22Rv1 (cell line): Measurements from ENCODE around the gene B4GALNT2.
A peak's percentile ranks its signal among the peaks of the same experiment; 100 is the strongest.
"Not testable (repeated sequence)": the region's sequence is repeated elsewhere in the genome, so short reads cannot be mapped to it uniquely, and the experiment has no call there.

Source experiments
- H3K27ac ChIP-seq: fragments of 450-650 bp; 2 replicates; pipeline ENCODE4 v1.5.1; 2017
- CTCF ChIP-seq: fragments of 450-650 bp; IDR thresholded peaks from 2 replicates; pipeline ENCODE4 v1.5.1; 2017; ENCODE audit warnings: mild to moderate bottlenecking
- ZFX ChIP-seq: fragments of 450-650 bp; IDR thresholded peaks from 2 replicates; pipeline ENCODE4 v1.6.1; 2017; ENCODE audit warnings: antibody characterized with exemption, borderline replicate concordance

Gene B4GALNT2

GRCh38 chr17:49093131-49093530 is 39.4 kb upstream of the B4GALNT2 start:
- TF ChIP-seq CTCF = no peak
- TF ChIP-seq ZFX = no peak

GRCh38 chr17:49100601-49101000 is 32.0 kb upstream of the B4GALNT2 start:
- TF ChIP-seq ZFX = no peak
- no peak for TF ChIP-seq CTCF
- H3K27ac ChIP-seq = peak overlapping the region; percentile 77

More at GRCh38 chr17:49093131-49093530, 39.4 kb upstream of the B4GALNT2 start:
- peak overlapping the region; percentile 1; the same call in 1 of the 2 replicates for H3K27ac ChIP-seq

GRCh38 chr17:49101054-49101534 is 31.5 kb upstream of the B4GALNT2 start:
- peak overlapping the region; percentile 77 for H3K27ac ChIP-seq
- no peak for TF ChIP-seq CTCF
- TF ChIP-seq ZFX = no peak

- H3K27ac ChIP-seq = not testable (repeated sequence)
Observed at GRCh38 chr17:49103360-49103759, 29.2 kb upstream of the B4GALNT2 start.

GRCh38 chr17:49104511-49105074 is 28.0 kb upstream of the B4GALNT2 start:
- H3K27ac ChIP-seq = no peak overlapping the region
- no peak for TF ChIP-seq CTCF
- no peak for TF ChIP-seq ZFX

- no peak overlapping the region for H3K27ac ChIP-seq
- TF ChIP-seq CTCF (no peak), ZFX (no peak)
Observed at GRCh38 chr17:49106321-49107210, 26.0 kb upstream of the B4GALNT2 start.

GRCh38 chr17:49107211-49107557 is 25.4 kb upstream of the B4GALNT2 start:
- no peak overlapping the region for H3K27ac ChIP-seq
- TF ChIP-seq CTCF = no peak
- TF ChIP-seq ZFX = no peak
